ENCODE measurements around the gene DEPDC7.
"Not testable (repeated sequence)": the region's sequence is repeated elsewhere in the genome, so short reads cannot be mapped to it uniquely, and the experiment has no call there.

The DEPDC7 gene

DNA sequence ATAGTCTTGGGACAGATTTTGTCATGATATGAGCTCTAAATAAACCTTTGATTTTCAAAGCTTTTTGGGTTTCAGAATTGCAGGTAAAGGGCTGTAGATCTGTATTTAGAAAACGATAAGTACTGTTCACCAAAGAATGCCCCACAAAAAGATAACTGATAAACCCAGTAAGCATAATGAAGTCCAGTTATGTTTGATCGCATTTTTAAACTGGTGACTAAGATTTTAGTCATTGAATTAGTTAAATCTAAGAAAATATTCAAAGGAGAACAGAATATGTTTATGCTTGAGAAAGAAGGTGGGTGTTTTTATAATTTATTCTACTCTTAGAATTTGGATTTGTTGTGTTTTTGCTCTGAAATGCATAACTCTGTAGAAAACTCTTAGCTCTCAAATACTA lies 11.6 kb downstream of the DEPDC7 start:
- DNase-seq: no peak

DNA sequence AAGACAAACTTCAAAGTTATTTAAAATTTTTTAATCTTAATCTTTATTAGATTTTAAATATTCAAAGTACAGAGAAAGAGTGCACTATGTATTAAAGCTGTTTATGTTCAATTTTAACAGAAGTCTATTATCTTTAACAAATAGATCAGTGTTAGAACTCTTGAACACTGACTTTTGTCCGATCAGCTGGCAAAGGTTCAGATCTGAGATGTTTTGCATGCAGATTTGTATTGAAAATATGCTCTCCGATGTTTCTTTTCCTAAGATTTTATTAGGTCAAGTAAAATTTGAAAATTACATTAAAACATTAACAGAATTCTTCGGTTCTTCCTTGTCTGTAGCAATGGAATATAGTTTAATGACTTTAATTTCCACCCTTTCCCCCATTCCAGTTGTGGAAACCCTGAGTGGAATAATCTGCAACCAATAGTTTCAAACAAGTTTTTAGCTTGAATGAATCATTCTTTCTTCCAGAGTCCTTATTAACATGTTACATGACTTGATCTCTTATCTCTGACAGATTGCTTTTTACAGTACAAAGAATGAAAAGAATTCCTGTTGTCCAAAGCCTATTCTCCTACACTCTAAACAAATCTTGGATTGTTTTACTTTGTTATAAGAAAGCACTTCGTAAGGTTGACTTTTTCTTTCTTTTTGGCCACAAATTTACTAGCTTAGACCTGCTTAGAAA lies 12.3 kb downstream of the DEPDC7 start:
- DNase-seq: no peak

DNA sequence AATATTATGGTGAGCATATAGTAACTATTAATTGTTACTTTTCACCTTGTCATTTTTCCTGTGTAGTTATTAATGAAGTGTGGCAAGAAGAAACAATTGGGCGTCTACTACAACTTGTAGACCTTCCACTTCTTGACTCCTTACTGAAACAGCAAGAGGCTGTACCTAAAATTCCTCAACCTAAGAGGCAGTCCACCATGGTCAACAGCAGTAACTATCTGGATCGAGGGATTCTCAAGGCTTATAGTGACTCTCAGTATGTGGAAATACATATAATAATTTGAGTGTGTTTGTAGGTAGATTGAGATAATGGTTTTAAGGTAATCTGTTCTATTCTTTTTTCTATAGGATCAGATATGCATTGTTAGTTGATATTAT lies 12.8 kb downstream of the DEPDC7 start:
- DNase-seq: no peak

DNA sequence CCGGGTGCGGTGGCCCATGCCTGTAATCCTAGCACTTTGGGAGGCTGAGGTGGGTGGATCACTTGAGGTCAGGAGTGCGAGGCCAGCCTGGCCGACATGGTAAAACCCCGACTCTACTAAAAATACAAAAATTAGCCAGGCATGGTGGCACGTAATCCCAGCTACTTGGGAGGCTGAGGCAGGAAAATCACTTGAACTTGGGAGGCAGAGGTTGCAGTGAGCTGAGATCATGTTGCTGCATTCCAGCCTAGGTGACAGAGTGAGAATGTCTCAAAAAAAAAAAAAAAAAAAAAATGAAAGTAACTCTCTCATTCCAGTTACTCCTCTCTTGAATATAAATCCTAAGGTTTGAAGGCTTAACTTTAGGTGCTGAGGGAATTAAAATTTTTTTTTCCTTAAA lies 13.5 kb downstream of the DEPDC7 start:
- DNase-seq: not testable (repeated sequence)

DNA sequence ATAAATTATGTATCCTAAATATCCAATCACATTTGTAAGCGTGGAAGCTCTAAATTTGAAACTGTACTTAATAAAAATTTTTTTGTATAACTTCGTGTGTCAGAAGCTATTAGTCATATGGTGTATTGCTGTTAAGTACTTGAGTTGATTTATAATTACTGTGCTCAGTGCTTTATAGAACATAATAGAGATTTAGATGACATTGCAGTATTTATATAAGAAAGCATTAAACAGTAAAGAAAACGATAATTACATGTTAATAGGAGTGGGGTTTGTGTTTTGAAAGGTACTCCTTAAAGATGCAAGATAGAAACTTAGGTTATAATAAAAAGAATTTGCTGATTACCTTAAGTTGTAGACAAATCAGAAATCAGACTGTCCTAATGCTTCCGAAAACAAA lies 17.8 kb downstream of the DEPDC7 start:
- DNase-seq: no peak

DNA sequence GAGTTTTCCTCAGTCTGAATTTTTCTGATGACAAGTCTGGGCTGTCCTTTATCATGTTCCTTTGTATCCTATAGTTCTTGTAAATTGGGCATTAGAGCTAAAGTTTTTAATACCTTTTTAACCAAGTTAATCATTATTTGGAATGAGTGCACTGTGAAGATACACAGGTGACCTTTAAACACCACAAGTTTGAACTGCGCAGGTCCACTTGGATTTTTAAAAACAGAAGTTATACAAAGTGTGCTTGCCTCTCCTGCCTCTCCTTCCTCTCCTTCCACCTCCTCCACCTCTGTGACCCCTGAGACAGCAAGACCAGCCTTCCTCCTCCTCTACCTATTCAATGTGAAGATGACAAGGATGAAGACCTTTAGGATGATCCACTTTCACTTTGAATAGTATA lies 19.3 kb downstream of the DEPDC7 start:
- no peak for DNase-seq

DNA sequence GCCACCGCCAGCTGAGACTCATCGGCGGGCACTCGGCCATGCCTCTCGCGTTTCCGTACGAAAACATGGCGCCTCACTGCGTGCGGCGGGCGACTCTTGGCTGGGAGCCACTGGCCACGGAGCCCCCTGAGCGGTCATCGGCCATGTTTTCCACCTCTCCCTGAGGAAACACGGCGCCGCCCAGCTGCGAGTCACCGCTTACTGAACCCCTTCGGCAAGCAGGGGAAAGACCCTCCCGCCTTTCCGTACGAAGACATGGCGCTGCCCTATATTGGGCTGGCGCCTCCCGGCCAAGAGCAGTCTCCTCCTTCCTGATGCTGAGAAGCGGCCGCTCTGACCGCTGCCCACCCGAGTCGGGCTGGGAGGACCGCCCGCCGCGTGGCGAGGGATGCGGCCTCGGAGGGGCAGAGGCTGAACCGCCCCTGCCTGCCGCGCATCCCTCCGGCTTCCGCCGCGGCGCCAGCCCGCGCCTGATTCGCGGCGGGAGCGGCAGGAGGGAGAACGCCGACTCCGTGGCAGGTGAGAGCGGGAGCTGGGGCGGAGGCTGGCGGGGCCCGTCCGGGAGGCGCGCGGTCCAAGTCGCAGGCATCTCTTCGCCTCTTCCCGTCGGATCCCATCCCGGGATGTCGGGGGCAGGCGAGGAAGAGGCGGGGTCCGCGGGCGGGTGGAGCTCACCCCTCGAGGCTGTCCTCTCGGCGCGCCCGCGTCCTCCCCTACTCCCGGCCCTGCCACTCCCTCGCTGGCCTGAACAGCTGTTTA lies 23.8 kb downstream of the DEPDC7 start, which contains the start of gene TCP11L1:
Gene TCP11L1 (plus strand): TSS at position 299 of the 759 bp plus-strand sequence. CDS start 4,202 bp downstream, outside the sequence.
- peak; percentile 98 for DNase-seq

DNA sequence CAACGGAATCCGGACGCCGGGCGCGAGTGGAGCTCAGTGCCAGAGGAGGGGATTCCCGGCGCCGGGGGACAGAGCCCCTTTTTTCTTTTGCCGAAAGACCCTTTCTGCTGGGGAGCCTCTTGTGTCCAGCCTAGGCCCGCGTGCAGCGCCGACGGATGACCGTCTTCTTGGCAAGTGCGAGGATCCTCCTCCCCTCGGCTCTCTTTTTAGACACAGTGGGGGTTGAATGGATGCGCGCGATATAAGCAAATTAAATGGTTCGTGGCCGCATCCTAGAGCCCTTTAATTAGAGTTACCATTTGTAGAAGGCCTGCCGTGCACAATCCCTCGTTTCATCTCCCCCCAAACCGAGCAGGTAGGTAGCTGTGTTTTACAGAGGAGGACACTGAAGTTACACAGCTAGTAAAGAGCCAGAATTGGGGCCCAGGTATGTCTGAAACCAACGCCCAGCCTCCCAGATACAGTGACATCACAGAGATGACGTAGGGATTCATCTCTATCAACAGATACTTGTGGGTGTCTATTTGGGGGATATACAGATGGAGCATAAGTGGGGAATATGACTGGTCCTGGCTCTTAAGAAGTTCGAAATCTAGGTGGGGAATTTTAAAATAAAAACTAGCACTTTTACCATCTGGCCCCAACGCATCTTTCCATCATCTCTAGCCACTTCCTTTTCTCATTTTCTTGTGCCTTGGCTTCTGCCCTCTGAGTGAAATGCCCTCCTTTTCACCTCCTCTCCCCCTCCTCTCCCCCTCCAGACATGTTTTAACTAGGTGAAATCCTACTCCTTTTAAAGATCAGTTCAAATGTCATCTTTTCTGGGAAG lies 24.6 kb downstream of the DEPDC7 start:
- DNase-seq: peak; percentile 51

DNA sequence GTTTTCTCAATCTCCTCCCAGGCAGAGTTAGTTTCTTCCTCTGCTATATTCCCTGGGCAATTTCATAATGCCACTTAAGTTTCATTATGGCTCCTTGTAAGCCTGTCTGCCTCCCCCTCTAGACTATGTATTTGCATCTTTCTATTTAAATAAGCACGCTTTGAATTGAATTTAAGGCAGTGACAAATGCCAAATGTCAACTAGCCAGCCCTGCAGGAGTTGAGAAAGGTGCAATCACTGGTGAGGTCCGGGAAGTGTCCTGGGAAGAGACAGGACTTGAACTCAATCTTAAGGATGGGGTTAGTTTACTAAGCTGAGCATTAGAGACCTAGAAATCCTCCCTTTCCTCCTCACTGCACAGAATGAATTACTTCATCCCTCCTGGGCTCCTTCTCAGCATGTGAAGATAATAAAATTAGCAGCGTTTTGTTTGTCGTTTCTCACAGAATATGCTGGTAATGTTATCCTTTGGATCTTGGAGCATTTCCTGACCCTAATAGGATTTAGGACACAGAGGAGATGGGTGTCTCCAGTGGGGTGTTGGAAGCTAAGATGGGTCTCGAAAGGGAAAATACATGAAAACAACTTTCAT lies 25.3 kb downstream of the DEPDC7 start:
- DNase-seq: no peak

DNA sequence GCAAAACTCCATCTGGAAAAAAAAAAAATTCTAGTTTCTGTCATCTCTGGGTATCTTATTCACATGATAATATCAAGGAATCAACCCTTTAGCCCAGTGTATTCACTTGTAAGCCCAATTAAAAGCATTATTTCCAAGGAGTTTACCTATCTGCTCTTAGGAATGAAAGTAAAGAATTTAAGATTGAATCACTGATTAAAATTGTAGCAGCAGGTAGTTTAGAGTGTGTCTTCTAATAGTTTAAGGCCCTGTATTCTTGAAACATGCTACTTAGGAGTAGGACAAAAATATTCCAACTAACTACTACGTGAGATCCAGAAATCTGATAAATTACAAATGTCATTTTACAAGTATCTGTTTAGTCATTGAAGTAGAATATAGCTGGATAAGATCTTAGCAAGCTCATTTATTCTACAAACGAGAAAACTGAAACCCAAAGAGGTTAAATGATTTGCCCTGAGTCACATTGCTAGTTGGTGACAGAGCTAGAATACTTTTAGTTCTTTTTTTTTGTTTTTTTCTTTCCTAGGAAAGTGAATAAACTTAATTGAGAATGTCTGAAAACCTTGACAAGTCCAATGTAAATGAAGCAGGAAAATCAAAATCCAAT lies 27.6 kb downstream of the DEPDC7 start:
- no peak for DNase-seq

DNA sequence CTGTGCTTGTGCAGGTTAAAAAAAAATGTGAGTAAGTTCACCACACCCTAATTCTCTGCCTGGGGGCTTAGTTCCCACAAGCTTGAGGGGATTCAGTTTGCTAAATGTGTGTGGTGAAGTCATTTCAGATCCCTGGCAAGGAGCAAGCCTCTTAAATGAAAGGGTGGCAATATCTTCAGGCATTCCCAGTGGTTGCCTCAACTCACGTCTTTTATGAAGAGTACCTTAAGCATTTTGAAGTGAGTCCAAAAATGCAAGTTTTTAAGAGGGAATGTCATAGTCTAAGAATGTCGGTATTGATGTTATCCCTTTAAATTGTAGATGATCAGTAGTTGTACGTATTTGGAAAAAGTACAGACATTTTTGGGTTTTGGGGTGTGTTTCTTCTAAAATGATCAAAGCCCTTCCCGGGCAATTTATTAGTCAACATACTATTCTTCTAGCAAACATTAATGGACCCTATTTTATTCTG lies 28.6 kb downstream of the DEPDC7 start:
- no peak for DNase-seq

DNA sequence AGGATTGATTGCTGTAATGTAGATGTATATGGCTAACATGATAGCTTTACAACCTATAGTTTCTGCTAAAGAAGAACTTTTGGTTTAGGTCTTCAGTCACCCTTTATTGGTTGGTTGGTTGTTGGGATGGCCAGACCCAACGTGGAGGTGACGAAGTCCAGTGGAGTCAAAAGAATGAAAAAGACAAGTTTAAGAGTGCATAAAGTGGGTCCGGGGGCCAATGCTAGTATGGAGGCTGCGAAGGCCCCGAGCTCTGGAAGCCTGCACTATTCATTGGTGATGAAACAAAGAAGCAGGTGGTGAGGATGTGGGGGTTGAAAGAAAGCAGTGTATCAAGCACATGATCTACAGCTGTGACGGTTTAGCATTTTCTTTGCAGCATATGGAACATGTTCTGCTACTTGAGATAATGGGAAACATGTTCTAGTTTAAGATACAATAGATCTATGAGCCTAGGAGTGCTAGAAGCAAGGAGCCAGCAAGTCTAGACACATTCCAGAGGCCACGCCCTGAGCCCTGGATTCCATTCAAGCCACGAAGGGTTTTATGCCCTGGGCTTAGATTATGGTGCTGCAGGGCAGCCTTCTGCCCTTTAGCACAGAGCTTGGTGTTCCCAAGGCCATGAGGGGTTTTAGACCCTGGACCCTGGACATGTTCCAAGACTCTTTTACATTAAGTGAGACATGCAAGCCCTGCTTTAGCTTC lies 30.0 kb downstream of the DEPDC7 start:
- DNase-seq: no peak

DNA sequence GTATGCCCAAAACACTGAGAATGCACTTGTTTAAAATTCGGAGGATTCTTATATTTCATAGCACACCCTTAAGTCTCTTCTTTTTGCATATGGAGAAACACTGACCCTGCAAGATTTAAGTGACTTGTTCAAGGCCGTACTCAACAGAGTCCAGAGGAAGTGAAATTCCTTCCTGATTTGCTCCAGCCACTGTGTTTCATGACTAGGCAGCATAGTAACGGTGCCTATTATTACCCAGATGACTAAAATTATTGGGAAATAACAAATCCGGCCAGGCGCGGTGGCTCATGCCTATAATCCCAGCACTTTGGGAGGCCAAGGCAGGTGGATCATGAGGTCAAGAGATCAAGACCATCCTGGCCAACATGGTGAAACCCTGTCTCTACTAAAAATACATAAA lies 33.0 kb downstream of the DEPDC7 start:
- DNase-seq: not testable (repeated sequence)

DNA sequence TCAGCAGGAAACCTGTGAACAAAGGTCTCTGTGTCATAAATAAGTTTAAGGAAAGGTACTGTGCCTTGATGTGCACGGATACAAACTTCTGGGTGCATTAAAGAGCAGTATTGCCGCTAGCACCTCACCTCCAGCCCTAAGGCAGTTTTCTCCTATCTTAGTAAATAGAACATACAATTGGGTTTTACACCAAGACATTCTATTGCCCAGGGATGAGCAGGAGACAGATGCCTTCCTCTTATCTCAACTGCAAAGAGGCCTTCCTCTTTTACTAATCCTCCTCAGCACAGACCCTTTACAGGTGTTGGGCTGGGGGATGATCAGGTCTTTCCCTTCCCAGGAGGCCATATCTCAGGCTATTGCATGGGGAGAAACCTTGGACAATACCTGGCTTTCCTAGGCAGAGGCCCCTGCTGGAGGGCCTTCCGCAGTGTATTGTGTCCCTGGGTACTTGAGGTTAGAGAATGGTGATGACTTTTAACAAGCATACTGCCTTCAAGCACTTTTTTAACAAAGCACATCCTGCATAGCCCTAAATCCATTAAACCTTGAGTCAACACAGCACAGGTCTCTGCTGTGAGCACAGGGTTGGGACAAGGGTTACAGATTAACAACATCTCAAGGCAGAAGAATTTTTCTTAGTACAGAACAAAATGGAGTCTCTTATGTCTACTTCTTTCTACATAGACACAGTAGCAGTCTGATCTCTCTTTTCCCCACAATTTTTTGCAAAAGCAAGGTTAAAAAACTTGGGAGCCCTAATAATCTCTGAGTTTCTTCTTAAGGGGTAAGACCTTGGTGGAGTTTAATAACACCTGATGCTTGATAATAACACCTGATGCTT lies 34.1 kb downstream of the DEPDC7 start:
- DNase-seq: peak; percentile 13

DNA sequence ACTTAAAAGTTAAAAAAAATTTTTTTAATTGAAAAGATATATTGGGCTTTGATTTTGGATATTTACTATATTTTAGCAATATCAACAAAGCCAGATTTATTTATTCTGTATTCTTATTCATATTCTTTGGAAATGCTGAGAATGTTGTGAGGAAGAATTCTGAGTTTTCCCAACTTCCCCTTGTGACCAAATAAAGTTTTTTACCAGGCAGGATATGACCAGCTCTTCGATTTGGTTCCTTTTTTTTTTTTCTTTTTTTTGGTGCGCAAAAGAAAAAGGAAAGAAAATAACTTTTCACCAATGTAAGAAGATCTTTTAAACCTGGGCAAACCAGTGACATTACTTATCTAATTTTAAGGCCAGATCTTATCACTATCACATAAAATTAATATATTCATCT lies 36.6 kb downstream of the DEPDC7 start:
- no peak for DNase-seq

DNA sequence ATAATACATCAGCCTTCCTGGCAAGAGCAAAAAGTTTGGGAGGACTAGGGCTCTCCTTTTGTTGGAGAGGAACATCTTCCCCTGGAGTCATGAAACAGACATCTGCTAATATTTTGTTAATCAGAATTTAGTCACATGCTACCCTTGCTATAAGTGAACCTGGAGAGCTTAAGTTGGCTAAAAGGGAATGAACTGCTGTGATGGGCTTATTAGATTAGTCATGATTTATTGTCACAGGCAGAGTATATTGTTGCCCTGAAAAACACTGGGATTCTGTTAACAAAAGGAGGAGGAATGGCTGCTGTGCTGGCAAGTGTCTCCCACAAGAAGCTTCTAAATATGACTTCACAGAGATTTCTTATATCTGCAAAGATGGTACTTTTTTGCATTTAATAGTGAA lies 39.7 kb downstream of the DEPDC7 start:
- no peak for DNase-seq

DNA sequence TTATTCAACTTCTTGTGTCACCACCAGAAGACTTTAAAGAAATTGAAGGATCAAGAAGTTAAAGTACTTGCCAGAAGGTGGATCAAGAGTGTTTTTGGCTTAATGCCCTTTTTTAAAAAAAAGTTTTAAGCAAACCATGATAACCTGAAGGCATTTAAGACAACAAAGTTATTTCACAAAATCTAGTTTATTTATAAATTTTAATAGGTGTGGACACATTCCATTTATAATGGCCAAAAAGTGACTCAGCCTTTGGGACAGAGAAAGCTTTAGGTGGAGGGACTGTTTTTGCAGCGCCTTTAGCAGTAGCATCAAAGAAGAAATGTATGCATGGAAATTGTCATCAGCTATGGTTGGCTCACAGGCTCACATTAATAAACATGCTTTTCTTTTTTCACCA lies 41.6 kb downstream of the DEPDC7 start:
- DNase-seq: no peak

DNA sequence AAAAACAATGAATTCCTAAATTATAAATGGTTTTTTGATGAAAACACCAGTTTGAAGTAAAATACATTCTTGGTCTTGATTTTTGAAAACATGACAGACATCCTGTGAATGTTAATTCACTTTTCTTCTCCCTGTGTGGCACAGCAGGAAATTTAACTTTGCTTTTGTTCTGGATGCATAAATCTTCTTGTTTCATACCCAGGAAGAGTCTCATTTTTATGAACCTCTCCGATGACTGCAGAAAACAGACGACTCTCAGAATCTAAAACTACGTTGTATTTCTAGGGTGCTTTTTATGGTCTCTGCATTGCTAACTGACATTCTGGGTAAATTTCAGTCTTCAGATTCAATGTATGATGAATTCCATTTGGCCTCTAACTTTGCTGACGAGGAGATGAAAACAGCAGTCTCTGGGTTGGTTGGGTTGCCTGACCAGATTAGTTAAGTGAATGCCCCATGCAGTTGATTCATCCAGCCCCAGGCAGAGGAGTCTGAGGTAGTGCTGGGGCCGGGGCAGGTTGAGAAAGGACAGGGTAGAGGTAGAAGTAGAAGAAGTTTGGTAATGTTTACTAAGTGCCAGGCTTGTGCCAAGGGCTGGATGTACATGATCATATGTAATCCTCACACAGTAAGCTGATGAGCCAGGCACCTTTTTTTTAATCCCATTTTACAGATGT lies 43.8 kb downstream of the DEPDC7 start:
- DNase-seq: no peak

DNA sequence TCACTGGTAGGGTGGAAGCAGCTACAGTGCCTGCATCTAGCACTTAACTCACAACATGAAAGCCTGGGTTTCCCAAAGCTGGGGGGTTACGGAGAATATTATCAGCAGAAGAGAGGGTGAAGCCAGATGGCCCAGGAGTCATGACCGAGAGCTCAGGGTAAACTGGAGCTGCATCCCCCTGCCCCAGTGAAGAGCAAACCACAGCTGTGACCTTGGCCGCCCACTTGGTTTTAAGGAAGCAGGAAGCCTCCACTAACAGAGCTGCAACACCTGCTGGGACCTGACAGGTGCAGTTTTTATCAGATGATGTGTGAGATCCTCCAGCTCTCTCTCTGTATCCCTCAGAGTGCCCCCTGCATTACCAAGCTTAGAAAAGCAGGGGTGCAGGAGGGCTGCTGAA lies 44.6 kb downstream of the DEPDC7 start:
- DNase-seq: peak; percentile 52

DNA sequence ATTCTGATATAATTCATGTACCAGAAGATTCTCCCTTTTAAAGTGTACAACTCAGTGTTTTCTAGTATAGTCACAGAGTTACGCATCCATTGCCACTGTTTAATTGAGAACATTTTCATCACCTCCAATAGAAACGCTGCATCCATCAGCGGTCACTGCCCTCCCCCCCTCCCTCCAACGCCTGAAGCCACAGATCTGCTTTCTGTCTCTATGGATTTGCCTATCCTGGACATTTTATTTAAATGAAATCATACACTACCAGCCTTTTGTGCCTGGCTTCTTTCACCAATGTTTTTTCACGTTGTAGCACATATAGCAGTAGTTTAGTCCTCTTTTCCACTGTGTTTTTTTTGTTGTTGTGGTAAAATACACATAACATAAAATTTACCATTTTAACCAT lies 46.5 kb downstream of the DEPDC7 start:
- no peak for DNase-seq

All from NCI-H146 (cell line).